ENCODE results near the gene TMEM252. TPM values are rescaled to one million over a fixed set of nuclear protein-coding genes. Genes with fewer than 3 reads are reported as not detected.

TMEM252 gene
- total and polyA plus RNA-seq, 5 donors from 2014 or later = not detected

DNA sequence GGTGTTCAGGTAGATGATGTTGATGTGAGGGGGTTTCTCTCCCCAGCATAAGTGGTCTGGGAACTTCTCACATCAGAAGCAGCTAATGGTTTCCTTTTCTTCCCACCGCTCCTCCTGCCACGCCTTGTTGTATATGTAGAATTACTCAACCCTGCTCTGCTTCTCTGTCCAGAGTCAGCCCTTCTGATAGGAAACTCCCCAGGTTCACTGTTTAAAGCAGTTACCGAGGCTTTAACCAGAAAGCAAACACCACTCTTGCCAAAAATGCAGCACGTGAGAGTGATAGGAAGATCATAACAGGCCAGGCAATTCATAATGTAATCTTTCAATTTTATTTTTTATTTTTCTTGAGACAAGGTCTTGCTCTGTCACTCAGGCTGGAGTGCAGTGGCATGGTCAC lies 10.5 kb upstream of the TMEM252 start:
- H3K36me3 ChIP-seq (ENCODE audit: control insufficient read depth, insufficient read depth, low read length) = no peaks in the 10 kb centered on the region

DNA sequence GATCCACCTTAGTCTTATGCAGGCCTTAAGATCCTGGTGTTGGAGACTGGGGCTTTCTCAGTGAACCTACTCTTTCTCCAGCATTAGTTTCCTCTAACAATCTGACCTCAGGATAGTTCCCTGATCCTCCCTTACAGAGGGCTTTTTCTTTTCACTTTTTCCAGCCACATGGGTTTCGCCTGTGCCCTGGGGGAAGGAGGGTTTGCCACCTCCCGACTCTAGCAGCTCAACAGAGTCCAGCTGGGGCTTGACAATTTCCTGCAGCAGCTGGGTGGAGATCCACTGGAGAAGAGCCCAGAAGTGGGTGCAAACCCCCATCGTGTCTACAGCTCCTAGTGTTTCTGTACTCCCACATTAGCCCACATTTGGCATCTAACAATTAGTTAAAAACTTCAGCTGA lies 7.6 kb upstream of the TMEM252 start:
- no peak for ATAC-seq (ENCODE audit: low read depth in 2 of 2)

More for the DNA sequence above, 10.5 kb upstream of the TMEM252 start:
- no peak overlapping the region for H3K27ac ChIP-seq (ENCODE audit: insufficient read depth, low read length, poor library complexity, severe bottlenecking)
- H3K27ac Mint-ChIP-seq = no peak overlapping the region
- H3K27me3 ChIP-seq (ENCODE audit: control insufficient read depth, insufficient read depth, low read length) = peaks cover 13% of the 10 kb centered on the region
- H3K9me3 ChIP-seq (ENCODE audit: control insufficient read depth in 2 of 2, low read length in 2 of 2) = no peaks in the 10 kb centered on the region
- no peak for ATAC-seq (ENCODE audit: low read depth in 2 of 2)
- H3K4me3 ChIP-seq (ENCODE audit: low read depth, low read length) = no peak overlapping the region
- peaks cover 0 to 3% (median 0%) of the 10 kb centered on the region in 7 donors for H3K9me3 Mint-ChIP-seq
- peaks cover 7% of the 10 kb centered on the region for H3K4me1 ChIP-seq (ENCODE audit: control insufficient read depth, insufficient read depth, low read length, poor library complexity, severe bottlenecking)
- H3K36me3 Mint-ChIP-seq = no peaks in the 10 kb centered on the region
- no peak for DNase-seq
- H3K4me3 Mint-ChIP-seq = no peak overlapping the region
- peaks cover 4 to 17% (median 11%) of the 10 kb centered on the region in 4 donors for H3K4me1 Mint-ChIP-seq
- H3K27me3 Mint-ChIP-seq = peaks cover 27% of the 10 kb centered on the region

DNA sequence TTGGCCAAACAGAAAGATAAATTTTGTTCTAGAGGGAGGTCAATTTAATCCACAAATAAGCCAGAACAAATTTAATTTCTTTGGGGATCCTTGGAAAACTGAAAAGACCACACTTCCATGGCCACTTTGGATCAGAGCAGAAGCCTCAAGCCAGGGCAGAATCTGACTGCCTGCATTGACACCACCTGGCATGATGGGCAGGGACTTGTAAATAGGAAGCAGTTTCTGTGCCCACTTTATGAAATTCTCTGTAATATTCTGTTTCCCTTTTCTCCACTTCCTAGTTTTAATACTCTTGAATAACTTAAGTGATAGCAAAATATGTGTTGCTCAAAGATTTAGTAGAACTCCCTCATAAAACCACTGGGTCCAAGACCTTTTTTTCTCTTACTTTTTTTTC lies 6.7 kb upstream of the TMEM252 start:
- Mint-ChIP-seq H3K27ac (peak overlapping the region in 1 of 3 donors; percentile 77), H3K36me3 (no peaks in the 10 kb centered on the region), H3K4me1 (peaks cover 4 to 26% (median 16%) of the 10 kb centered on the region in 4 donors), H3K27me3 (peaks cover 18% of the 10 kb centered on the region), H3K9me3 (peaks cover 0 to 3% (median 0%) of the 10 kb centered on the region in 7 donors), H3K4me3 (no peak overlapping the region)
- H3K9me3 ChIP-seq (ENCODE audit: control insufficient read depth in 2 of 2, low read length in 2 of 2) = no peaks in the 10 kb centered on the region
- peaks cover 3% of the 10 kb centered on the region for H3K27me3 ChIP-seq (ENCODE audit: control insufficient read depth, insufficient read depth, low read length)
- H3K4me1 ChIP-seq (ENCODE audit: control insufficient read depth, insufficient read depth, low read length, poor library complexity, severe bottlenecking) = peaks cover 7% of the 10 kb centered on the region
- DNase-seq = no peak
- no peak overlapping the region for H3K27ac ChIP-seq (ENCODE audit: insufficient read depth, low read length, poor library complexity, severe bottlenecking)
- H3K4me3 ChIP-seq (ENCODE audit: low read depth, low read length) = no peak overlapping the region
- no peaks in the 10 kb centered on the region for H3K36me3 ChIP-seq (ENCODE audit: control insufficient read depth, insufficient read depth, low read length)
- no peak for ATAC-seq (ENCODE audit: low read depth in 2 of 2)

More for the DNA sequence above, 7.6 kb upstream of the TMEM252 start:
- no peak overlapping the region for H3K4me3 ChIP-seq (ENCODE audit: low read depth, low read length)
- H3K9me3 ChIP-seq (ENCODE audit: control insufficient read depth in 2 of 2, low read length in 2 of 2) = no peaks in the 10 kb centered on the region
- Mint-ChIP-seq H3K36me3 (no peaks in the 10 kb centered on the region), H3K4me1 (peaks cover 4 to 26% (median 16%) of the 10 kb centered on the region in 4 donors), H3K27me3 (peaks cover 18% of the 10 kb centered on the region), H3K9me3 (peaks cover 0 to 3% (median 0%) of the 10 kb centered on the region in 7 donors), H3K4me3 (no peak overlapping the region), H3K27ac (peak overlapping the region in 2 of 3 donors; percentile 14 to 89)
- H3K36me3 ChIP-seq (ENCODE audit: control insufficient read depth, insufficient read depth, low read length) = no peaks in the 10 kb centered on the region
- DNase-seq = no peak
- peaks cover 4% of the 10 kb centered on the region for H3K27me3 ChIP-seq (ENCODE audit: control insufficient read depth, insufficient read depth, low read length)
- peaks cover 7% of the 10 kb centered on the region for H3K4me1 ChIP-seq (ENCODE audit: control insufficient read depth, insufficient read depth, low read length, poor library complexity, severe bottlenecking)
- H3K27ac ChIP-seq (ENCODE audit: insufficient read depth, low read length, poor library complexity, severe bottlenecking) = no peak overlapping the region

- DNase-seq (peak in 2 of 3 donors; percentile 11 to 79), ATAC-seq (ENCODE audit: low read depth in 2 of 2) (peak; percentile 60 to 91)
- Histone ChIP-seq H3K9me3 (ENCODE audit: control insufficient read depth in 2 of 2, low read length in 2 of 2) (no peaks in the 10 kb centered on the region), H3K4me1 (ENCODE audit: control insufficient read depth, insufficient read depth, low read length, poor library complexity, severe bottlenecking) (peaks cover 7% of the 10 kb centered on the region), H3K4me3 (ENCODE audit: low read depth, low read length) (peak overlapping the region; percentile 51), H3K27ac (ENCODE audit: insufficient read depth, low read length, poor library complexity, severe bottlenecking) (peak overlapping the region; percentile 30), H3K27me3 (ENCODE audit: control insufficient read depth, insufficient read depth, low read length) (no peaks in the 10 kb centered on the region), H3K36me3 (ENCODE audit: control insufficient read depth, insufficient read depth, low read length) (no peaks in the 10 kb centered on the region)
- Mint-ChIP-seq H3K4me3 (peak overlapping the region in 3 of 4 donors; percentile 0 to 54 (median 53)), H3K9me3 (peaks cover 0 to 3% (median 0%) of the 10 kb centered on the region in 7 donors), H3K36me3 (no peaks in the 10 kb centered on the region), H3K27me3 (peaks cover 15% of the 10 kb centered on the region), H3K4me1 (peaks cover 4 to 26% (median 16%) of the 10 kb centered on the region in 4 donors), H3K27ac (peak overlapping the region; percentile 78 to 98 (median 88))
Observed at GRCh38 chr9:68546596-68547390, 6.1 kb upstream of the TMEM252 start.

DNA sequence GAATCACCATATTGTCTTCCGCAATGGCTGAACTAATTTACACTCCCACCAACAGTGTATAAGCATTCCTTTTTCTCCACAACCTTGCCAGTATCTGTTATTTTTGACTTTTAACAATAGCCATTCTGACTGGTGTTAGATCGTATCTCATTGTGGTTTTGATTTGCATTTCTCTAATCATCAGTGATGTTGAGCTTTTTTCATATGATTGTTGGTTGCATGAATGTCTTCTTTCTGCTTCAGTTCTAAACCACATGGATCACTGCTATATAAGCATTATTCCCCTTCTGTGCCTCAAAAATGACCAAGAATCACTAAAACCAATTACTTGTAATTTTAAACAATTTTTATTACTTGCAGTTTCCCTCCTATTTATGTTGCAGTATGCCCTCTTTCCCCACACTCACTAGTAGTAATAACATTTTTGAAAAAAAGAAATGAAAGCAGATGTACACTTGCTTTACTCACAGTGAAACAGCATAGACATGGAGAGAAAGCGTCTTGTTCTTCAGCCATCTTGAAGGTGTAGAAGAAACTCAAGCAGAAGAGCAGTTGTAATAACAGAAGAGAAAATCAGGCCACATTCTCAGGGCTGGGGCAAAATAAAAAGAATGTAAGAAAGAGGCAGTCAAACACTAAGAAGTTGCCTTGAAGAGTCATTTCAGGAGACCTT lies 4.5 kb upstream of the TMEM252 start:
- Histone ChIP-seq H3K27ac (ENCODE audit: insufficient read depth, low read length, poor library complexity, severe bottlenecking) (no peak overlapping the region), H3K9me3 (ENCODE audit: control insufficient read depth in 2 of 2, low read length in 2 of 2) (no peaks in the 10 kb centered on the region), H3K4me1 (ENCODE audit: control insufficient read depth, insufficient read depth, low read length, poor library complexity, severe bottlenecking) (peaks cover 7% of the 10 kb centered on the region), H3K27me3 (ENCODE audit: control insufficient read depth, insufficient read depth, low read length) (no peaks in the 10 kb centered on the region), H3K4me3 (ENCODE audit: low read depth, low read length) (no peak overlapping the region), H3K36me3 (ENCODE audit: control insufficient read depth, insufficient read depth, low read length) (no peaks in the 10 kb centered on the region)
- H3K27ac Mint-ChIP-seq = peak overlapping the region in 1 of 3 donors; percentile 16
- no peaks in the 10 kb centered on the region for H3K9me3 Mint-ChIP-seq
- no peak for DNase-seq
- H3K4me3 Mint-ChIP-seq = no peak overlapping the region
- H3K4me1 Mint-ChIP-seq = peaks cover 4 to 26% (median 16%) of the 10 kb centered on the region in 4 donors
- no peak for ATAC-seq (ENCODE audit: low read depth in 2 of 2)
- no peaks in the 10 kb centered on the region for H3K36me3 Mint-ChIP-seq
- H3K27me3 Mint-ChIP-seq = peaks cover 24% of the 10 kb centered on the region

DNA sequence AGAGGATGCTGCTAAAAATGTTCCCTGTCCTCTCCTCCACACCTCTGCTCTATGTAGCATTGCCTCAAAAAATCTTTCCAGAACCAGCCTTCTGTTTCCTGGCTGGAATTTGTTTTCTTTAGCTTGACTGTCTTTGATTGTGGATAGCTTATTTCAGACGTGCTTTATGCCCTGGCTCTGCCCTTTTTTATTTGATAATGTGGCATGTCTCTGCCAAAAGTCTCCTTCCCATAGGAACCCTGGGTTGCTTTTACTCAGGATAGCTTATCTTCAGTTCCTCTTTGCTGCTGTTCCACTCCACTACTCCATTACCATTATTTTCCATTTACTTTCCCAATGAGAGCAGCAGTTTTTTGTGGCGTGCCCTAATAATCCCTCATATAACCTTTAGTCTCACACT lies 885 bp upstream of the TMEM252 start:
- Histone ChIP-seq H3K4me1 (ENCODE audit: control insufficient read depth, insufficient read depth, low read length, poor library complexity, severe bottlenecking) (peaks cover 2% of the 10 kb centered on the region), H3K9me3 (ENCODE audit: control insufficient read depth in 2 of 2, low read length in 2 of 2) (no peaks in the 10 kb centered on the region), H3K4me3 (ENCODE audit: low read depth, low read length) (no peak overlapping the region), H3K27ac (ENCODE audit: insufficient read depth, low read length, poor library complexity, severe bottlenecking) (no peak overlapping the region), H3K36me3 (ENCODE audit: control insufficient read depth, insufficient read depth, low read length) (no peaks in the 10 kb centered on the region), H3K27me3 (ENCODE audit: control insufficient read depth, insufficient read depth, low read length) (no peaks in the 10 kb centered on the region)
- DNase-seq (no peak), ATAC-seq (ENCODE audit: low read depth in 2 of 2) (no peak)
- H3K4me3 Mint-ChIP-seq = no peak overlapping the region
- H3K36me3 Mint-ChIP-seq = no peaks in the 10 kb centered on the region
- peaks cover 3 to 12% (median 8%) of the 10 kb centered on the region in 4 donors for H3K4me1 Mint-ChIP-seq
- H3K27ac Mint-ChIP-seq = no peak overlapping the region
- H3K27me3 Mint-ChIP-seq = peaks cover 33% of the 10 kb centered on the region
- no peaks in the 10 kb centered on the region for H3K9me3 Mint-ChIP-seq

DNA sequence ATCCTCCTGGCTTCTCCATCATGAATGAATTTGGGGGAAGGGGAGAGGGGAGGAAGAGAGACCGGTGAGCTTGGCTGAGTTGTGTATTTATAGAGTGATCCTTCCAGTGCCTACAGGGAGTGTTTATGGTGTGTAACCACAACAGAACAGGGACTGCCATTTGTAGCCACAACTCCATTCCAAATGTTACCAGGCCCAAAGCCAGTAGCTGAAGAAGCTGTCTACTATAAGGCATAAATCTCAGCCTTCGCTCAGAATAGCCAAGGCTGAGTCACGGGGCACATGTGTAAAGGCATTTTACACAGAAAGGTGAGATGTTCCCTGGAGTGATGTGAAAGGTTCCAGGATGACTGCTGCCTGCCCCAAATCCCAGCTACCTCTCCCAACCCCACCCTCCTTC lies 2.5 kb downstream of the TMEM252 start:
- H3K36me3 Mint-ChIP-seq = no peaks in the 10 kb centered on the region
- H3K27ac Mint-ChIP-seq = no peak overlapping the region
- no peaks in the 10 kb centered on the region for H3K9me3 Mint-ChIP-seq
- Histone ChIP-seq H3K27me3 (ENCODE audit: control insufficient read depth, insufficient read depth, low read length) (no peaks in the 10 kb centered on the region), H3K36me3 (ENCODE audit: control insufficient read depth, insufficient read depth, low read length) (no peaks in the 10 kb centered on the region), H3K27ac (ENCODE audit: insufficient read depth, low read length, poor library complexity, severe bottlenecking) (no peak overlapping the region), H3K9me3 (ENCODE audit: control insufficient read depth in 2 of 2, low read length in 2 of 2) (no peaks in the 10 kb centered on the region), H3K4me3 (ENCODE audit: low read depth, low read length) (no peak overlapping the region), H3K4me1 (ENCODE audit: control insufficient read depth, insufficient read depth, low read length, poor library complexity, severe bottlenecking) (no peaks in the 10 kb centered on the region)
- H3K4me3 Mint-ChIP-seq = no peak overlapping the region
- no peak for ATAC-seq (ENCODE audit: low read depth in 2 of 2)
- H3K4me1 Mint-ChIP-seq = no peaks in the 10 kb centered on the region
- H3K27me3 Mint-ChIP-seq = peaks cover 30% of the 10 kb centered on the region
- no peak for DNase-seq

Measured in CD4-positive, CD25-positive, alpha-beta regulatory T cell (primary cell).